SK-N-SH (cell line): ENCODE results near the gene BDKRB2. TPM values are rescaled to one million over a fixed set of nuclear protein-coding genes. Genes with fewer than 3 reads are reported as not detected.

Source experiments
- CTCF ChIA-PET: fragments of 300-600, 350-600 bp; formaldehyde crosslinking; extraction: SDS; loops from one replicate; lab custom pipeline; 2021; lab: Yijun Ruan, JAX
- POLR2A ChIA-PET: fragments of 350-600 bp; sonication (Branson Sonifier 250); formaldehyde crosslinking; extraction: SDS; loops from one replicate; lab custom pipeline; 2020; ENCODE audit warnings: antibody characterized with exemption, inconsistent platforms; lab: Yijun Ruan, JAX
- DNase-seq: peaks from one replicate; pipeline ENCODE4 v3.0.0; 2012
- H2AFZ ChIP-seq: fragments of 200-600 bp; sonication (generic); 2 replicates; pipeline ENCODE4 v1.8.1; 2016; ENCODE audit warnings: antibody characterized with exemption, mild to moderate bottlenecking, low read depth
- H3F3A ChIP-seq: fragments of 200-600 bp; sonication (generic); replicated peaks from 2 replicates; pipeline ENCODE3; 2016; ENCODE audit warnings: antibody characterized with exemption, mild to moderate bottlenecking; ENCODE audit not compliant: insufficient read depth
- H3K27ac ChIP-seq, 2 experiments: fragments of 200-500 bp in 1 of 2; fragments of 200-600 bp in 1 of 2; sonication (Bioruptor generic) in 1 of 2; sonication (generic), shearing (Covaris generic) in 1 of 2; 2 replicates each; pipeline versions ENCODE4 v1.5.1 to v1.6.1; 2014 to 2016; ENCODE audit warnings: low read depth in 2 of 2, inconsistent platforms in 1 of 2, low read length in 1 of 2, mild to moderate bottlenecking in 1 of 2, mixed read lengths in 1 of 2
- H3K27me3 ChIP-seq: fragments of 200-600 bp; sonication (generic), shearing (Covaris generic); 2 replicates; pipeline ENCODE4 v1.6.1; 2016; ENCODE audit warnings: mixed run types; ENCODE audit not compliant: insufficient read depth
- H3K36me3 ChIP-seq, 2 experiments: fragments of 200-500 bp in 1 of 2; fragments of 200-600 bp in 1 of 2; sonication (Bioruptor generic) in 1 of 2; sonication (generic) in 1 of 2; replicated peaks in 1 of 2; 2 replicates each; pipeline versions ENCODE3 to v1.5.1; 2014 to 2016; ENCODE audit warnings: low read length in 1 of 2, mild to moderate bottlenecking in 1 of 2; ENCODE audit not compliant: insufficient read depth in 2 of 2, control insufficient read depth in 1 of 2
- H3K4me1 ChIP-seq, 2 experiments: fragments of 200-500 bp in 1 of 2; fragments of 200-600 bp in 1 of 2; sonication (Bioruptor generic) in 1 of 2; sonication (generic), shearing (Covaris generic) in 1 of 2; 2 replicates each; pipeline versions ENCODE4 v1.5.1 to v1.6.1; 2014 to 2016; ENCODE audit warnings: low read depth in 1 of 2, low read length in 1 of 2, mixed run types in 1 of 2; ENCODE audit not compliant: insufficient read depth in 2 of 2, control insufficient read depth in 1 of 2
- H3K4me2 ChIP-seq: fragments of 200-600 bp; sonication (generic), shearing (Covaris generic); 2 replicates; pipeline ENCODE4 v1.6.1; 2017; ENCODE audit warnings: mixed run types
- H3K4me3 ChIP-seq, 2 experiments: fragments of 200-500 bp in 1 of 2; fragments of 200-600 bp in 1 of 2; sonication (Bioruptor generic) in 1 of 2; sonication (generic), shearing (Covaris generic) in 1 of 2; 2 replicates each; pipeline versions ENCODE4 v1.5.1 to v1.8.1; 2014 to 2016; ENCODE audit warnings: low read depth in 2 of 2, inconsistent platforms in 1 of 2, low read length in 1 of 2, mild to moderate bottlenecking in 1 of 2, mixed read lengths in 1 of 2, moderate library complexity in 1 of 2
- H3K79me2 ChIP-seq: fragments of 200-600 bp; sonication (generic); 2 replicates; pipeline ENCODE4 v1.8.1; 2017; ENCODE audit warnings: mild to moderate bottlenecking; ENCODE audit not compliant: insufficient read depth
- H3K9ac ChIP-seq: fragments of 200-600 bp; sonication (generic); 2 replicates; pipeline ENCODE4 v1.6.1; 2017; ENCODE audit warnings: mixed run types
- H3K9me2 ChIP-seq: fragments of 200-600 bp; sonication (generic); 2 replicates; pipeline ENCODE4 v1.6.1; 2017; ENCODE audit warnings: mixed run types
- H3K9me3 ChIP-seq: fragments of 200-600 bp; sonication (generic); 2 replicates; pipeline ENCODE4 v1.6.1; 2017; ENCODE audit warnings: mixed run types, mild to moderate bottlenecking, moderate library complexity
- H4K20me1 ChIP-seq: fragments of 200-600 bp; sonication (generic); 2 replicates; pipeline ENCODE4 v1.6.1; 2017; ENCODE audit warnings: mild to moderate bottlenecking, mixed run types; ENCODE audit not compliant: insufficient read depth
- CHD2 ChIP-seq: fragments of 150-350 bp; IDR thresholded peaks from 2 replicates; pipeline ENCODE4 v1.6.1; 2018; ENCODE audit warnings: low read length; ENCODE audit not compliant: partially characterized antibody
- EZH2phosphoT487 ChIP-seq: fragments of 200-600 bp; sonication (generic); IDR thresholded peaks from 2 replicates; pipeline ENCODE4 v1.6.1; 2017; ENCODE audit warnings: low read depth, mixed run types, mild to moderate bottlenecking, antibody characterized with exemption, moderate library complexity, borderline replicate concordance
- FOSL2 ChIP-seq: IDR thresholded peaks from 2 replicates; pipeline ENCODE4 v1.4.0; 2012; ENCODE audit warnings: low read depth, mild to moderate bottlenecking, moderate library complexity, borderline replicate concordance
- JUND ChIP-seq: IDR thresholded peaks from 2 replicates; pipeline ENCODE4 v1.4.0; 2012
- MEF2A ChIP-seq: IDR thresholded peaks from 2 replicates; pipeline ENCODE4 v1.4.0; 2012; ENCODE audit warnings: low read depth, borderline replicate concordance
- MXI1 ChIP-seq: IDR thresholded peaks from 2 replicates; pipeline ENCODE4 v1.6.1; 2012; ENCODE audit warnings: mild to moderate bottlenecking, low read depth, low read length, improper control_type of control experiment
- NRF1 ChIP-seq: IDR thresholded peaks from 2 replicates; pipeline ENCODE4 v1.6.1; 2012; ENCODE audit warnings: low read depth, mild to moderate bottlenecking, low read length
- RXRA ChIP-seq: IDR thresholded peaks from 2 replicates; pipeline ENCODE4 v1.4.0; 2012; ENCODE audit warnings: low read depth, mild to moderate bottlenecking, borderline replicate concordance
- SMC3 ChIP-seq: IDR thresholded peaks from 2 replicates; pipeline ENCODE4 v1.6.1; 2012; ENCODE audit warnings: low read depth, low read length, improper control_type of control experiment
- TAF1 ChIP-seq: IDR thresholded peaks from 2 replicates; pipeline ENCODE4 v1.6.1; 2012; ENCODE audit warnings: low read depth, mild to moderate bottlenecking, low read length, moderate library complexity, borderline replicate concordance
- TCF12 ChIP-seq: IDR thresholded peaks from 2 replicates; pipeline ENCODE4 v1.4.0; 2012
- WGBS: methylation state at CpG from one replicate; pipeline ENCODE4 v1.1.6; 2017; ENCODE audit warnings: low lambda C conversion rate; 5-methylcytosine and 5-hydroxymethylcytosine counted together
- polyA plus RNA-seq, 3 experiments: library from polyadenylated mRNA; depleted of rRNA; stranded (reverse); fragments of >200 nt; gene quantifications; 2 replicates each; pipeline ENCODE4 v1.2.3, GENCODE V29; 2012
- TF ChIP-seq, protein P1 (sequence below): fragments of 150-350 bp; IDR thresholded peaks from 2 replicates; pipeline ENCODE4 v1.6.1; 2016; ENCODE audit warnings: mild to moderate bottlenecking, low read depth, low read length
- TF ChIP-seq, protein P2 (sequence below): IDR thresholded peaks from 2 replicates; pipeline ENCODE4 v1.4.0; 2012; ENCODE audit warnings: low read depth, borderline replicate concordance

The BDKRB2 gene
- polyA plus RNA-seq, 1 of the 3 experiments (the other 2 are of a cell fraction) = 4.8 TPM

DNA sequence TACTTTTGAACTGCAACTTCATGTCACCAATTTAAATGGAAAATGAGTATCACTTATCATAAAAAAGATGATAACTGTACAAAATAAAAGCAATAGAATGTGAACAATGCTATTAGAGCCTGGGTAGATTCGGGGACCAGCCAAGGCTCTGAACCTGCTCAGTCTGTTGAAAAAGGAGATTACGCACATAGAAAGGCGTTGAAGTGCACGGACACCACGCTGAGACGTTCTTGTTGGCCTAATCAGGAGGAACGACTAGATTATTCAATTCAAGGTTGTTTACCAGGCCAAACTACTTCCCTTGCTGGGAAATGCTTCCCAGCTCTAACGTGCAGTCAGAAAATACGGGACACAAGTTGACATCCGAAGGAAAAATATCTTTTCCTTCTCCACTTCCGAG is 27.9 kb downstream of the BDKRB2 start:
- Histone ChIP-seq H4K20me1 (no peaks in the 10 kb centered on the region), H3K4me3 (no peak overlapping the region), H3K27ac (no peak overlapping the region), H3K4me1 (no peaks in the 10 kb centered on the region), H2AFZ (no peak overlapping the region), H3F3A (no peaks in the 10 kb centered on the region), H3K36me3 (no peaks in the 10 kb centered on the region), H3K9me2 (no peaks in the 10 kb centered on the region), H3K4me2 (no peak overlapping the region), H3K9ac (no peak overlapping the region), H3K79me2 (no peaks in the 10 kb centered on the region), H3K9me3 (no peaks in the 10 kb centered on the region), H3K27me3 (no peaks in the 10 kb centered on the region)
- DNase-seq = no peak
- ChIA-PET CTCF (no interaction called here), POLR2A (interaction anchor here (1.1 kb wide), 1 partner anchor 16 kb away, joined by 3 read pairs; no protein-coding TSS in a partner anchor)
- WGBS = 90% methylated on average over 11 of the region's 11 CpGs
- TF ChIP-seq SMC3 (no peak), CHD2 (no peak), TCF12 (no peak), TAF1 (no peak), FOSL2 (no peak), MEF2A (no peak), EZH2phosphoT487 (no peak)
- TF ChIP-seq, protein P1, sequence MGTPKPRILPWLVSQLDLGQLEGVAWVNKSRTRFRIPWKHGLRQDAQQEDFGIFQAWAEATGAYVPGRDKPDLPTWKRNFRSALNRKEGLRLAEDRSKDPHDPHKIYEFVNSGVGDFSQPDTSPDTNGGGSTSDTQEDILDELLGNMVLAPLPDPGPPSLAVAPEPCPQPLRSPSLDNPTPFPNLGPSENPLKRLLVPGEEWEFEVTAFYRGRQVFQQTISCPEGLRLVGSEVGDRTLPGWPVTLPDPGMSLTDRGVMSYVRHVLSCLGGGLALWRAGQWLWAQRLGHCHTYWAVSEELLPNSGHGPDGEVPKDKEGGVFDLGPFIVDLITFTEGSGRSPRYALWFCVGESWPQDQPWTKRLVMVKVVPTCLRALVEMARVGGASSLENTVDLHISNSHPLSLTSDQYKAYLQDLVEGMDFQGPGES = no peak
- TF ChIP-seq, protein P2, sequence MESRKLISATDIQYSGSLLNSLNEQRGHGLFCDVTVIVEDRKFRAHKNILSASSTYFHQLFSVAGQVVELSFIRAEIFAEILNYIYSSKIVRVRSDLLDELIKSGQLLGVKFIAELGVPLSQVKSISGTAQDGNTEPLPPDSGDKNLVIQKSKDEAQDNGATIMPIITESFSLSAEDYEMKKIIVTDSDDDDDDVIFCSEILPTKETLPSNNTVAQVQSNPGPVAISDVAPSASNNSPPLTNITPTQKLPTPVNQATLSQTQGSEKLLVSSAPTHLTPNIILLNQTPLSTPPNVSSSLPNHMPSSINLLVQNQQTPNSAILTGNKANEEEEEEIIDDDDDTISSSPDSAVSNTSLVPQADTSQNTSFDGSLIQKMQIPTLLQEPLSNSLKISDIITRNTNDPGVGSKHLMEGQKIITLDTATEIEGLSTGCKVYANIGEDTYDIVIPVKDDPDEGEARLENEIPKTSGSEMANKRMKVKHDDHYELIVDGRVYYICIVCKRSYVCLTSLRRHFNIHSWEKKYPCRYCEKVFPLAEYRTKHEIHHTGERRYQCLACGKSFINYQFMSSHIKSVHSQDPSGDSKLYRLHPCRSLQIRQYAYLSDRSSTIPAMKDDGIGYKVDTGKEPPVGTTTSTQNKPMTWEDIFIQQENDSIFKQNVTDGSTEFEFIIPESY = no peak

DNA sequence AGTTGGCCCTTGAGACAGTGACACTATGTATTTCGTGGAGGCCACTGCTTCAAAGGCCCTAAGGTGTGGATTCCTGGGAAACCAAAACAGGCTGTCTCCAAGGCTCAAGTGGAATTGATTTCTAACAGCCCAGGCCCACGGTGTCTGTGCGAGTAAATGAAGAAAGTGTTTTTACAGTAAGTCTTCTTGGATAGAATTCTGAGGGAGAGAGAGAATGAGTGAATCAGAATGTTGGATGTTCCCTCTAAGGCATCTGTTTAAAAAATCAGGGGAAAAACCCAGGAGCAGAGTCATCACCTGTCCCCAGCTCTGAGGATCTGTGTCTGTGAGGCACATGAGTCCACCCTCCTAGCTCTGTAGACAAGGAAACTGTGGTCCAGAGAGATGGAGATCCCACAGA is 29.0 kb downstream of the BDKRB2 start:
- ChIA-PET POLR2A (no interaction called here), CTCF (no interaction called here)
- H3K4me1 ChIP-seq = no peaks in the 10 kb centered on the region
- no peaks in the 10 kb centered on the region for H3K36me3 ChIP-seq
- H3K9me2 ChIP-seq = no peaks in the 10 kb centered on the region
- DNase-seq = no peak
- no peak overlapping the region for H3K4me2 ChIP-seq
- 83% methylated on average over 3 of the region's 3 CpGs for WGBS
- no peaks in the 10 kb centered on the region for H4K20me1 ChIP-seq
- H3K9ac ChIP-seq = no peak overlapping the region
- TF ChIP-seq FOSL2 (no peak), NRF1 (no peak), RXRA (no peak), JUND (no peak), SMC3 (no peak), MXI1 (no peak)
- TF ChIP-seq, all 33 proteins: peak for 0
- Histone ChIP-seq H3F3A (no peaks in the 10 kb centered on the region), H3K27ac (no peak overlapping the region), H3K4me3 (no peak overlapping the region), H3K9me3 (no peaks in the 10 kb centered on the region), H3K79me2 (no peaks in the 10 kb centered on the region), H2AFZ (no peak overlapping the region), H3K27me3 (no peaks in the 10 kb centered on the region)
